ENCODE data around the gene CGB5. TPM values are rescaled to one million over a fixed set of nuclear protein-coding genes. Genes with fewer than 3 reads are reported as not detected.
"Not testable (repeated sequence)": the region's sequence is repeated elsewhere in the genome, so short reads cannot be mapped to it uniquely, and the experiment has no call there.

The CGB5 gene
- total RNA-seq, 1 donor from 2014 or later = not detected

- TF ChIP-seq CTCF (IDR thresholded peaks at IDR 0.05) = no peak
- no peaks in the 10 kb centered on the region for H3K36me3 Mint-ChIP-seq (ENCODE audit: low read depth)
- H3K4me3 Mint-ChIP-seq (ENCODE audit: unreplicated experiment) = no peak overlapping the region
- H3K9me3 Mint-ChIP-seq (ENCODE audit: low read depth) = no peaks in the 10 kb centered on the region
- H3K27ac Mint-ChIP-seq (ENCODE audit: unreplicated experiment) = no peak overlapping the region
- no peak for DNase-seq (ENCODE audit: low spot score)
- no peaks in the 10 kb centered on the region for H3K27me3 Mint-ChIP-seq (ENCODE audit: low read depth)
- H3K4me1 Mint-ChIP-seq (ENCODE audit: low read depth) = peaks cover 19% of the 10 kb centered on the region
These were observed 1.5 kb upstream of the CGB5 start for GRCh38 chr19:49042177-49042576.

- peaks cover 19% of the 10 kb centered on the region for H3K4me1 Mint-ChIP-seq (ENCODE audit: low read depth)
- H3K27me3 Mint-ChIP-seq (ENCODE audit: low read depth); H3K4me3 Mint-ChIP-seq (ENCODE audit: unreplicated experiment); H3K36me3 Mint-ChIP-seq (ENCODE audit: low read depth); H3K27ac Mint-ChIP-seq (ENCODE audit: unreplicated experiment); H3K9me3 Mint-ChIP-seq (ENCODE audit: low read depth); DNase-seq (ENCODE audit: low spot score): not testable (repeated sequence)
These were observed 982 bp upstream of the CGB5 start for GRCh38 chr19:49042666-49043065.

GRCh38 chr19:49049011-49049410, 5.4 kb downstream of the CGB5 start, which contains the start of gene CGB8:
Gene CGB8, minus strand, starts transcription at chr19:49049111. Its CDS starts 372 bp downstream, at chr19:49048739.
- H3K9me3 Mint-ChIP-seq (ENCODE audit: low read depth); DNase-seq (ENCODE audit: low spot score); H3K27ac Mint-ChIP-seq (ENCODE audit: unreplicated experiment); H3K36me3 Mint-ChIP-seq (ENCODE audit: low read depth); H3K27me3 Mint-ChIP-seq (ENCODE audit: low read depth); H3K4me3 Mint-ChIP-seq (ENCODE audit: unreplicated experiment); H3K4me1 Mint-ChIP-seq (ENCODE audit: low read depth): not testable (repeated sequence)

- H3K27me3 Mint-ChIP-seq (ENCODE audit: low read depth); H3K9me3 Mint-ChIP-seq (ENCODE audit: low read depth); H3K27ac Mint-ChIP-seq (ENCODE audit: unreplicated experiment); H3K4me3 Mint-ChIP-seq (ENCODE audit: unreplicated experiment); H3K36me3 Mint-ChIP-seq (ENCODE audit: low read depth); H3K4me1 Mint-ChIP-seq (ENCODE audit: low read depth); DNase-seq (ENCODE audit: low spot score): not testable (repeated sequence)
These were observed 6.2 kb downstream of the CGB5 start for GRCh38 chr19:49049834-49050233.

GRCh38 chr19:49050376-49051033, 6.9 kb downstream of the CGB5 start:
- H3K27ac Mint-ChIP-seq (ENCODE audit: unreplicated experiment) = peak overlapping the region; percentile 80
- H3K36me3 Mint-ChIP-seq (ENCODE audit: low read depth); H3K4me1 Mint-ChIP-seq (ENCODE audit: low read depth); H3K4me3 Mint-ChIP-seq (ENCODE audit: unreplicated experiment); H3K9me3 Mint-ChIP-seq (ENCODE audit: low read depth); DNase-seq (ENCODE audit: low spot score); H3K27me3 Mint-ChIP-seq (ENCODE audit: low read depth): not testable (repeated sequence)

GRCh38 chr19:49056101-49056901, 12.7 kb downstream of the CGB5 start:
- Mint-ChIP-seq H3K36me3 (ENCODE audit: low read depth) (no peaks in the 10 kb centered on the region), H3K27ac (ENCODE audit: unreplicated experiment) (peak overlapping the region; percentile 25), H3K4me3 (ENCODE audit: unreplicated experiment) (peak overlapping the region; percentile 77), H3K4me1 (ENCODE audit: low read depth) (peaks cover 19% of the 10 kb centered on the region), H3K27me3 (ENCODE audit: low read depth) (no peaks in the 10 kb centered on the region), H3K9me3 (ENCODE audit: low read depth) (no peaks in the 10 kb centered on the region)
- DNase-seq (ENCODE audit: low spot score) = no peak
- TF ChIP-seq CTCF (IDR thresholded peaks at IDR 0.05) = peak; percentile 75

GRCh38 chr19:49056902-49057596, 13.4 kb downstream of the CGB5 start:
- Mint-ChIP-seq H3K4me3 (ENCODE audit: unreplicated experiment) (peak overlapping the region; percentile 77), H3K4me1 (ENCODE audit: low read depth) (peaks cover 19% of the 10 kb centered on the region), H3K27ac (ENCODE audit: unreplicated experiment) (peak overlapping the region; percentile 22)
- not testable (repeated sequence) for H3K27me3 Mint-ChIP-seq (ENCODE audit: low read depth); DNase-seq (ENCODE audit: low spot score); H3K36me3 Mint-ChIP-seq (ENCODE audit: low read depth); H3K9me3 Mint-ChIP-seq (ENCODE audit: low read depth)

Data from chondrocyte (in vitro differentiated cells).